H1 (cell line): ENCODE results near the gene CEP85. TPM values are rescaled to one million over a fixed set of nuclear protein-coding genes. Genes with fewer than 3 reads are reported as not detected.

ENCODE experiments used
- CTCF ChIA-PET: fragments of 300-600 bp; sonication (Branson Sonifier 250); formaldehyde crosslinking; loops from one replicate; lab custom pipeline; 2021; ENCODE audit not compliant: partially characterized antibody; lab: Charles Lee
- POLR2A ChIA-PET: fragments of 300-600 bp; sonication (Branson Sonifier 250); formaldehyde crosslinking; loops from one replicate; lab custom pipeline; 2021; ENCODE audit warnings: inconsistent platforms; ENCODE audit not compliant: partially characterized antibody; lab: Charles Lee
- DNase-seq, 2 experiments: peaks; one replicate each; pipeline versions ENCODE4 v3.0.0 to v3.0.0-alpha.2; 2010 to 2022; ENCODE audit warnings: low spot score in 2 of 2, low read depth in 1 of 2, mixed read lengths in 1 of 2
- FAIRE-seq: peaks from 2 replicates; lab custom pipeline; 2011; peaks lifted over from hg19 to GRCh38; lab: Jason Lieb, UNC
- H2AFZ ChIP-seq: 2 replicates; pipeline ENCODE4 v1.8.1; 2012; ENCODE audit warnings: low read length, inconsistent platforms
- H2AK5ac ChIP-seq: 2 replicates; pipeline ENCODE4 v1.6.1; 2013; ENCODE audit warnings: low read depth, low read length
- H2BK120ac ChIP-seq: replicated peaks from 2 replicates; pipeline ENCODE3; 2013; ENCODE audit warnings: low read depth, low read length, inconsistent platforms
- H2BK12ac ChIP-seq: 2 replicates; pipeline ENCODE4 v1.6.1; 2013; ENCODE audit warnings: low read depth, low read length
- H2BK15ac ChIP-seq: 2 replicates; pipeline ENCODE4 v1.6.1; 2013; ENCODE audit warnings: low read length
- H2BK20ac ChIP-seq: 2 replicates; pipeline ENCODE4 v1.6.1; 2013; ENCODE audit warnings: low read length
- H2BK5ac ChIP-seq: 2 replicates; pipeline ENCODE4 v1.6.1; 2013; ENCODE audit warnings: low read depth, low read length
- H3K14ac ChIP-seq: 2 replicates; pipeline ENCODE4 v1.6.1; 2013; ENCODE audit warnings: inconsistent platforms; ENCODE audit not compliant: insufficient read length
- H3K18ac ChIP-seq: 2 replicates; pipeline ENCODE4 v1.6.1; 2013; ENCODE audit warnings: low read length; ENCODE audit errors: extremely low read depth
- H3K23ac ChIP-seq: 2 replicates; pipeline ENCODE4 v1.6.1; 2013; ENCODE audit warnings: inconsistent platforms; ENCODE audit not compliant: insufficient read length
- H3K23me2 ChIP-seq: 2 replicates; pipeline ENCODE4 v1.6.1; 2013; ENCODE audit warnings: low read depth, low read length
- H3K27ac ChIP-seq: 2 replicates; pipeline ENCODE4 v1.6.1; 2011; ENCODE audit warnings: low read depth, low read length, inconsistent platforms
- H3K27me3 ChIP-seq, 4 experiments: replicated peaks in 1 of 4; 1 replicate in 1 of 4; 2 replicates in 3 of 4; pipeline versions ENCODE4 v1.6.1 to v1.8.1; 2011 to 2013; ENCODE audit warnings: low read length in 3 of 4, mild to moderate bottlenecking in 3 of 4, inconsistent platforms in 2 of 4, mixed read lengths in 2 of 4, moderate library complexity in 1 of 4; ENCODE audit not compliant: control insufficient read depth in 3 of 4, insufficient read depth in 3 of 4; ENCODE audit errors: extremely low read depth in 1 of 4
- H3K36me3 ChIP-seq, 4 experiments: 2 replicates each; pipeline versions ENCODE4 v1.6.1 to v1.8.1; 2011 to 2013; ENCODE audit warnings: mild to moderate bottlenecking in 4 of 4, low read length in 3 of 4, moderate library complexity in 2 of 4, control low read depth in 1 of 4, inconsistent platforms in 1 of 4; ENCODE audit not compliant: insufficient read depth in 4 of 4, control insufficient read depth in 2 of 4
- H3K4ac ChIP-seq: replicated peaks from 2 replicates; pipeline ENCODE3; 2013; ENCODE audit warnings: low read length, low read depth, mixed read lengths, inconsistent platforms; ENCODE audit not compliant: insufficient read length
- H3K4me1 ChIP-seq, 4 experiments: replicated peaks in 1 of 4; 1 replicate in 1 of 4; 2 replicates in 3 of 4; pipeline versions ENCODE4 v1.6.1 to v1.8.1; 2011 to 2013; ENCODE audit warnings: low read length in 3 of 4, inconsistent platforms in 2 of 4, mixed read lengths in 1 of 4; ENCODE audit not compliant: insufficient read depth in 4 of 4, control insufficient read depth in 3 of 4
- H3K4me2 ChIP-seq, 2 experiments: 2 replicates each; pipeline versions ENCODE4 v1.6.1 to v1.8.1; 2011 to 2013; ENCODE audit warnings: low read depth in 2 of 2, low read length in 2 of 2, control low read depth in 1 of 2, inconsistent platforms in 1 of 2, mild to moderate bottlenecking in 1 of 2; ENCODE audit not compliant: insufficient read depth in 1 of 2
- H3K4me3 ChIP-seq, 4 experiments: fragments of 200-600, 300-600 bp in 1 of 4; sonication (generic), shearing (Covaris generic), sonication (Bioruptor Twin) in 1 of 4; 2 replicates each; pipeline versions ENCODE4 v1.5.1 to v1.8.1; 2011 to 2016; ENCODE audit warnings: low read length in 4 of 4, low read depth in 3 of 4, control low read depth in 2 of 4, inconsistent platforms in 2 of 4, mild to moderate bottlenecking in 2 of 4, mixed read lengths in 1 of 4, moderate library complexity in 1 of 4; ENCODE audit not compliant: insufficient read depth in 2 of 4; ENCODE audit errors: extremely low read depth in 1 of 4
- H3K56ac ChIP-seq: replicated peaks from 2 replicates; pipeline ENCODE3; 2013; ENCODE audit warnings: low read depth, mild to moderate bottlenecking, mixed read lengths, low read length, inconsistent platforms; ENCODE audit not compliant: insufficient read length
- H3K79me1 ChIP-seq: 2 replicates; pipeline ENCODE4 v1.6.1; 2013; ENCODE audit warnings: low read depth, low read length, control low read depth
- H3K79me2 ChIP-seq, 2 experiments: 2 replicates each; pipeline versions ENCODE4 v1.6.1 to v1.8.1; 2012 to 2013; ENCODE audit warnings: low read length in 2 of 2, mild to moderate bottlenecking in 2 of 2, inconsistent platforms in 1 of 2; ENCODE audit not compliant: insufficient read depth in 2 of 2, control insufficient read depth in 1 of 2
- H3K9ac ChIP-seq, 4 experiments: replicated peaks in 1 of 4; 1 replicate in 1 of 4; 2 replicates in 3 of 4; pipeline versions ENCODE4 v1.6.1 to v1.8.1; 2011 to 2013; ENCODE audit warnings: low read depth in 3 of 4, low read length in 3 of 4, control low read depth in 2 of 4, mild to moderate bottlenecking in 2 of 4, moderate library complexity in 2 of 4, inconsistent platforms in 1 of 4; ENCODE audit errors: extremely low read depth in 1 of 4
- H3K9me3 ChIP-seq, 2 experiments: 2 replicates each; pipeline versions ENCODE4 v1.6.1 to v1.8.1; 2012 to 2013; ENCODE audit warnings: mild to moderate bottlenecking in 2 of 2, moderate library complexity in 2 of 2, control low read depth in 1 of 2, inconsistent platforms in 1 of 2, low read depth in 1 of 2, low read length in 1 of 2, mixed read lengths in 1 of 2; ENCODE audit not compliant: insufficient read depth in 2 of 2
- H4K20me1 ChIP-seq, 2 experiments: replicated peaks in 1 of 2; 2 replicates each; pipeline versions ENCODE3 to v1.8.1; 2011 to 2013; ENCODE audit warnings: inconsistent platforms in 2 of 2, low read length in 2 of 2, mild to moderate bottlenecking in 1 of 2; ENCODE audit not compliant: insufficient read depth in 2 of 2, control insufficient read depth in 1 of 2
- H4K5ac ChIP-seq: 2 replicates; pipeline ENCODE4 v1.6.1; 2013; ENCODE audit warnings: low read length, low read depth, mixed read lengths, inconsistent platforms; ENCODE audit not compliant: insufficient read length
- H4K8ac ChIP-seq: 2 replicates; pipeline ENCODE4 v1.8.0; 2013; ENCODE audit warnings: mild to moderate bottlenecking, moderate library complexity, low read length, inconsistent platforms; ENCODE audit not compliant: insufficient read depth; ENCODE audit errors: extremely low read depth
- H4K91ac ChIP-seq: replicated peaks from 2 replicates; pipeline ENCODE3; 2013; ENCODE audit warnings: low read length, mixed read lengths, inconsistent platforms; ENCODE audit not compliant: insufficient read length
- BRCA1 ChIP-seq: IDR thresholded peaks from 2 replicates; pipeline ENCODE4 v1.6.1; 2012; ENCODE audit warnings: low read depth, low read length, improper control_type of control experiment
- CTCF ChIP-seq, 3 experiments: IDR thresholded peaks; 1 replicate in 2 of 3; 2 replicates in 1 of 3; pipeline versions ENCODE4 v1.5.1 to v1.6.1; 2011; ENCODE audit warnings: low read length in 3 of 3, mild to moderate bottlenecking in 3 of 3, inconsistent platforms in 2 of 3, low read depth in 1 of 3, moderate library complexity in 1 of 3; ENCODE audit not compliant: insufficient read depth in 1 of 3; ENCODE audit errors: control extremely low read depth in 1 of 3
- GTF2F1 ChIP-seq: IDR thresholded peaks from 2 replicates; pipeline ENCODE4 v1.6.1; 2012; ENCODE audit warnings: low read depth, low read length, improper control_type of control experiment, borderline replicate concordance
- MAFK ChIP-seq: IDR thresholded peaks from 2 replicates; pipeline ENCODE4 v1.6.1; 2012; ENCODE audit warnings: low read depth, mild to moderate bottlenecking, improper control_type of control experiment, low read length
- MAX ChIP-seq: IDR thresholded peaks from 2 replicates; pipeline ENCODE4 v1.6.1; 2012; ENCODE audit warnings: inconsistent platforms
- RAD21 ChIP-seq, 2 experiments: IDR thresholded peaks in 1 of 2; conservative IDR thresholded peaks in 1 of 2; 2 replicates each; pipeline ENCODE4 v1.6.1; 2011; ENCODE audit warnings: low read depth in 2 of 2, low read length in 2 of 2, improper control_type of control experiment in 1 of 2, inconsistent platforms in 1 of 2, mild to moderate bottlenecking in 1 of 2, moderate library complexity in 1 of 2
- SIRT6 ChIP-seq: IDR thresholded peaks from one replicate; pipeline ENCODE4 v1.7.1; 2012; ENCODE audit warnings: low read length, inconsistent platforms
- TEAD4 ChIP-seq: IDR thresholded peaks from 2 replicates; pipeline ENCODE4 v1.6.1; 2012; ENCODE audit warnings: low read depth, low read length, inconsistent platforms, mixed read lengths
- WGBS, 2 experiments: shearing (Covaris generic) in 1 of 2; methylation state at CpG; one replicate each; pipeline versions ENCODE4 v1.1.6 to v1.1.7; 2013 to 2015; ENCODE audit warnings: low lambda C conversion rate in 2 of 2, mixed read lengths in 2 of 2, inconsistent platforms in 1 of 2, low coverage in 1 of 2, missing lambda C conversion rate in 1 of 2; ENCODE audit not compliant: insufficient replicate concordance in 2 of 2, insufficient coverage in 1 of 2, insufficient read length in 1 of 2; ENCODE audit errors: extremely low coverage in 1 of 2, missing lambda C conversion rate in 1 of 2; 5-methylcytosine and 5-hydroxymethylcytosine counted together
- polyA plus RNA-seq, 7 experiments: library from polyadenylated mRNA; depleted of rRNA in 3 of 7; stranded (reverse) in 5 of 7; unstranded in 2 of 7; fragments of >200 nt in 5 of 7; fragments of 200-250 nt in 2 of 7; gene quantifications; 1 replicate in 5 of 7; 2 replicates in 1 of 7; 4 replicates in 1 of 7; pipeline versions ENCODE4 v1.2.1 to v1.2.3, GENCODE V29; 2011 to 2013; ENCODE audit warnings: missing spikeins in 2 of 7, mixed read lengths in 2 of 7
- total RNA-seq: library from RNA; stranded (reverse); fragmentation: NEBNext Ultra II Directional; extraction: Animal tissue kit (Norgen Biotek cat#: 25700); gene quantifications from 2 replicates; pipeline ENCODE4 v1.2.1, GENCODE V29; 2021

The CEP85 gene
- total and polyA plus RNA-seq, 2 of the 8 experiments (the other 6 are each of a cell fraction or from before 2014, with no cell fraction given) = 40.4 to 43.7 TPM

- no peak overlapping the region for H2AK5ac ChIP-seq
- FAIRE-seq = no peak
- ChIA-PET POLR2A (no interaction called here), CTCF (interaction anchor here (0.9 to 39.7 kb wide), 7 partner anchors 7 to 112 kb away, joined by 3 to 1530 read pairs (median 6); partner anchors contain the start of genes CATSPER4, CD52 and UBXN11)
- TF ChIP-seq GTF2F1 (no peak), SIRT6 (no peak), BRCA1 (no peak), TEAD4 (no peak), CTCF (IDR thresholded peaks at IDR 0.05; ENCODE audit: control extremely low read depth in 1 of 3, insufficient read depth in 1 of 3, low read depth in 1 of 3, low read length in 3 of 3) (no peak), MAFK (no peak), MAX (no peak), RAD21 (IDR thresholded peaks at IDR 0.05 in 1 of 2, conservative IDR thresholded peaks at IDR 0.05 in 1 of 2; ENCODE audit: low read depth in 2 of 2, low read length in 2 of 2) (no peak)
- no peaks in the 10 kb centered on the region for H3K27me3 ChIP-seq
- H3K23ac ChIP-seq = no peak overlapping the region
- DNase-seq = no peak
- peaks cover 0 to 5% of the 10 kb centered on the region in 2 experiments; a peak in 1 of 4 replicates for H3K79me2 ChIP-seq
- H2BK120ac ChIP-seq = no peak overlapping the region
- peaks cover 6 to 17% of the 10 kb centered on the region in 2 experiments for H4K20me1 ChIP-seq
- peaks cover 9% of the 10 kb centered on the region; the same call in 1 of the 2 replicates for H3K23me2 ChIP-seq
- H2AFZ ChIP-seq = no peak overlapping the region
- H2BK12ac ChIP-seq = no peak overlapping the region
- no peak overlapping the region for H3K9ac ChIP-seq
- H4K5ac ChIP-seq = no peak overlapping the region
- peaks cover 10 to 34% (median 21%) of the 10 kb centered on the region in 4 experiments for H3K4me1 ChIP-seq
- H4K91ac ChIP-seq = no peak overlapping the region
- no peaks in the 10 kb centered on the region for H3K79me1 ChIP-seq
- no peak overlapping the region for H3K4me3 ChIP-seq
- no peak overlapping the region for H3K14ac ChIP-seq
- no peak overlapping the region for H3K56ac ChIP-seq
- H2BK20ac ChIP-seq = no peak overlapping the region
- peaks cover 21 to 34% (median 31%) of the 10 kb centered on the region in 4 experiments for H3K36me3 ChIP-seq
- H4K8ac ChIP-seq = no peak overlapping the region
- no peak overlapping the region for H2BK5ac ChIP-seq
- H3K9me3 ChIP-seq = no peaks in the 10 kb centered on the region
- H3K4ac ChIP-seq = no peak overlapping the region
- no peak overlapping the region; a peak in 1 of 4 replicates for H3K4me2 ChIP-seq
- no peak overlapping the region for H2BK15ac ChIP-seq
- H3K18ac ChIP-seq = no peak overlapping the region
- no peak overlapping the region for H3K27ac ChIP-seq
- 87% methylated on average over 4 of the region's 4 CpGs; no CpG with 5 or more reads in 1 of the 2 experiments for WGBS, 2 experiments
Observed at GRCh38 chr1:26278303-26278702, 44.3 kb downstream of the CEP85 start.
